SK-N-MC (cell line): ENCODE data around the gene B3GAT1.

Experiments
- EZH2 ChIP-seq: fragments of 200-600 bp; sonication (generic); IDR thresholded peaks from one replicate; pipeline ENCODE4 v1.6.1; 2017; ENCODE audit warnings: antibody characterized with exemption
- POLR2AphosphoS5 ChIP-seq: IDR thresholded peaks from 2 replicates; pipeline ENCODE4 v1.6.1; 2012; ENCODE audit warnings: mild to moderate bottlenecking, low read depth, low read length, borderline replicate concordance

GRCh38 chr11:134441281-134441680 lies 29.2 kb upstream of the B3GAT1 start:
- TF ChIP-seq POLR2AphosphoS5 = no peak
- no peak for TF ChIP-seq EZH2
